ENCODE results near the gene TRDN. TPM values are rescaled to one million over a fixed set of nuclear protein-coding genes. Genes with fewer than 3 reads are reported as not detected.

Gene TRDN
- total RNA-seq, 1 experiment from 2014 or later = 10.4 TPM

DNA sequence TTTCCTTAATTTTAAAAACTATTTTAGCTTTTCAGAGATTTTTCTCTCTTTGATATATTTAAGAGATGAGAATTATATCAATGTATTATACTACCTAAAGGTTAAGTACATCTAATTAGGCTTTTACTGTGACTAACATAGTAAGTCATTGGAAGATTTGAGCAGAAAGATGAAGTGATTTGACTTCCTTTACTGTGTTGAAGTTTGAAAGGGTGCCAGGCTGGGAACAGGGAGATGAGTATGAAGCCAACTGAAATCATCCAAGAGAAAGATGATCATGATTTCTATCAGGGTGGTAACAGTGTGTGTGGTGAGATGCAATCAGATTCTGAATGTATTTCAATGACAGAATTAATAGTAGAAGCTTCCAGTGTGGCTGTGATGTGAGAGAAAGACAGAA lies 87.3 kb downstream of the TRDN start:
- TF ChIP-seq, protein P1, sequence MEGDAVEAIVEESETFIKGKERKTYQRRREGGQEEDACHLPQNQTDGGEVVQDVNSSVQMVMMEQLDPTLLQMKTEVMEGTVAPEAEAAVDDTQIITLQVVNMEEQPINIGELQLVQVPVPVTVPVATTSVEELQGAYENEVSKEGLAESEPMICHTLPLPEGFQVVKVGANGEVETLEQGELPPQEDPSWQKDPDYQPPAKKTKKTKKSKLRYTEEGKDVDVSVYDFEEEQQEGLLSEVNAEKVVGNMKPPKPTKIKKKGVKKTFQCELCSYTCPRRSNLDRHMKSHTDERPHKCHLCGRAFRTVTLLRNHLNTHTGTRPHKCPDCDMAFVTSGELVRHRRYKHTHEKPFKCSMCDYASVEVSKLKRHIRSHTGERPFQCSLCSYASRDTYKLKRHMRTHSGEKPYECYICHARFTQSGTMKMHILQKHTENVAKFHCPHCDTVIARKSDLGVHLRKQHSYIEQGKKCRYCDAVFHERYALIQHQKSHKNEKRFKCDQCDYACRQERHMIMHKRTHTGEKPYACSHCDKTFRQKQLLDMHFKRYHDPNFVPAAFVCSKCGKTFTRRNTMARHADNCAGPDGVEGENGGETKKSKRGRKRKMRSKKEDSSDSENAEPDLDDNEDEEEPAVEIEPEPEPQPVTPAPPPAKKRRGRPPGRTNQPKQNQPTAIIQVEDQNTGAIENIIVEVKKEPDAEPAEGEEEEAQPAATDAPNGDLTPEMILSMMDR (conservative IDR thresholded peaks at IDR 0.05) = no peak
- H2AK5ac ChIP-seq (ENCODE audit: insufficient read length, low read length) = no peak overlapping the region
- no peak overlapping the region for H3T11ph ChIP-seq (ENCODE audit: low read length)
- H3K23me2 ChIP-seq (ENCODE audit: insufficient read length, low read depth, low read length, poor library complexity, severe bottlenecking) = no peaks in the 10 kb centered on the region
- H3K9ac ChIP-seq (ENCODE audit: extremely low read depth, insufficient read length, low read length) = no peak overlapping the region
- H3K27ac Mint-ChIP-seq = no peak overlapping the region
- no peak overlapping the region for H3K4me3 Mint-ChIP-seq
- H3K23ac ChIP-seq (ENCODE audit: insufficient read length, low read depth, low read length) = no peak overlapping the region
- H3K27me3 ChIP-seq (ENCODE audit: insufficient read depth, low read length) = no peaks in the 10 kb centered on the region
- no peak overlapping the region for H2AFZ ChIP-seq (ENCODE audit: low read length)
- no peak overlapping the region for H3K14ac ChIP-seq (ENCODE audit: insufficient read depth, low read length)
- H3K27me3 Mint-ChIP-seq (ENCODE audit: low read depth) = no peaks in the 10 kb centered on the region
- H4K20me1 ChIP-seq (ENCODE audit: control insufficient read depth, insufficient read depth, insufficient read length) = no peaks in the 10 kb centered on the region
- no peaks in the 10 kb centered on the region for H3K79me2 ChIP-seq (ENCODE audit: insufficient read depth, low read length)
- H3K18ac ChIP-seq (ENCODE audit: insufficient read length, low read depth, low read length) = no peak overlapping the region
- H3K9me3 ChIP-seq (ENCODE audit: control insufficient read depth, low read depth, low read length) = no peaks in the 10 kb centered on the region
- H4K8ac ChIP-seq (replicated peaks; ENCODE audit: insufficient read length, low read depth, low read length) = no peak overlapping the region
- no peak overlapping the region for H4K5ac ChIP-seq (ENCODE audit: insufficient read length, low read depth, low read length)
- H2BK15ac ChIP-seq (ENCODE audit: low read depth, low read length) = no peak overlapping the region
- H2BK20ac ChIP-seq (ENCODE audit: low read depth, low read length, poor library complexity, severe bottlenecking) = no peak overlapping the region
- H3K56ac ChIP-seq (ENCODE audit: insufficient read length, low read depth, low read length) = no peak overlapping the region
- H2BK120ac ChIP-seq (ENCODE audit: low read depth, low read length, poor library complexity, severe bottlenecking) = no peak overlapping the region
- no peaks in the 10 kb centered on the region for H3K36me3 Mint-ChIP-seq (ENCODE audit: insufficient read depth in 1 of 3, low read depth in 3 of 3)
- no peaks in the 10 kb centered on the region for H3K79me1 ChIP-seq (ENCODE audit: insufficient read depth, low read depth, low read length, poor library complexity, severe bottlenecking)
- no peaks in the 10 kb centered on the region for H3K4me1 ChIP-seq (ENCODE audit: insufficient read depth, low read length)
- no peak overlapping the region for H2BK12ac ChIP-seq (ENCODE audit: insufficient read length, low read depth, low read length)
- H3K4me1 Mint-ChIP-seq = no peaks in the 10 kb centered on the region
- no peaks in the 10 kb centered on the region for H3K9me3 Mint-ChIP-seq
- no peak for DNase-seq
- no peak overlapping the region for H3K4me2 ChIP-seq (ENCODE audit: insufficient read depth, insufficient read length, low read length)
- no peak overlapping the region for H3K4ac ChIP-seq (ENCODE audit: low read depth, low read length)
- H2BK5ac ChIP-seq (ENCODE audit: insufficient read length, low read length) = no peak overlapping the region
- H3K27ac ChIP-seq (ENCODE audit: insufficient read length, low read depth, low read length) = no peak overlapping the region
- H4K91ac ChIP-seq (ENCODE audit: insufficient read length, low read depth, low read length) = no peak overlapping the region
